Measurements from ENCODE around the gene KBTBD4. TPM values are rescaled to one million over a fixed set of nuclear protein-coding genes. Genes with fewer than 3 reads are reported as not detected.
A peak's percentile ranks its signal among the peaks of the same experiment; 100 is the strongest.

Gene KBTBD4
- total and polyA plus RNA-seq, 2 of the 13 experiments (the other 11 are each of a cell fraction or from before 2014, with no cell fraction given): 8.5 to 12.8 TPM

GRCh38 chr11:47578524-47579494 lies at the start of gene KBTBD4, which contains the start of gene NDUFS3 (continued):
- TF ChIP-seq MAZ (IDR thresholded peaks at IDR 0.05; ENCODE audit: borderline replicate concordance, low read depth, low read length) (peak; percentile 61; the same call in 1 of the 2 replicates), MAZ (CRISPR knock-in tag; IDR thresholded peaks at IDR 0.05; ENCODE audit: low read depth) (peak; percentile 82; the same call in 1 of the 2 replicates), NRL (CRISPR knock-in tag; IDR thresholded peaks at IDR 0.05; ENCODE audit: borderline replicate concordance) (peak; percentile 99), RCOR2 (CRISPR knock-in tag; IDR thresholded peaks at IDR 0.05) (peak; percentile 14; the same call in 1 of the 2 replicates), MED1 (CRISPR knock-in tag; IDR thresholded peaks at IDR 0.05) (peak; percentile 76), SKI (IDR thresholded peaks at IDR 0.05; ENCODE audit: partially characterized antibody) (peak; percentile 65), MLXIP (CRISPR knock-in tag; IDR thresholded peaks at IDR 0.05; ENCODE audit: borderline replicate concordance) (no peak; the same call in 1 of the 2 replicates), ZMYM4 (CRISPR knock-in tag; IDR thresholded peaks at IDR 0.05) (peak; percentile 87), ZNF281 (CRISPR knock-in tag; IDR thresholded peaks at IDR 0.05; ENCODE audit: borderline replicate concordance) (peak; percentile 96), SP5 (CRISPR knock-in tag; IDR thresholded peaks at IDR 0.05; ENCODE audit: borderline replicate concordance, low read depth) (0 out of 2 replicates have a peak, but pooled peaks have one; percentile 47), ZNF501 (CRISPR knock-in tag; IDR thresholded peaks at IDR 0.05) (peak; percentile 99), GMEB1 (CRISPR knock-in tag; IDR thresholded peaks at IDR 0.05; ENCODE audit: borderline replicate concordance) (peak; percentile 79; the same call in 1 of the 2 replicates), ADNP (CRISPR knock-in tag; IDR thresholded peaks at IDR 0.05) (no peak), CEBPG (CRISPR knock-in tag; IDR thresholded peaks at IDR 0.05) (peak; percentile 60), TEAD2 (CRISPR knock-in tag; IDR thresholded peaks at IDR 0.05) (0 out of 2 replicates have a peak, but pooled peaks have one; percentile 50), TRIM22 (IDR thresholded peaks at IDR 0.05) (no peak), CCDC6 (CRISPR knock-in tag; IDR thresholded peaks at IDR 0.05) (peak; percentile 91), ZBTB43 (CRISPR knock-in tag; conservative IDR thresholded peaks at IDR 0.05) (0 out of 2 replicates have a peak, but pooled peaks have one; percentile 39)
